H9 (cell line): ENCODE results near the gene RPS27. TPM values are rescaled to one million over a fixed set of nuclear protein-coding genes. Genes with fewer than 3 reads are reported as not detected.
A peak's percentile ranks its signal among the peaks of the same experiment; 100 is the strongest.

ENCODE experiments used
- DNase-seq: peaks from one replicate; pipeline ENCODE4 v3.0.0-alpha.2; 2017
- H2AFZ ChIP-seq: one replicate; pipeline ENCODE4 v1.6.1; 2013; ENCODE audit warnings: mild to moderate bottlenecking, low read length, control low read depth, moderate library complexity
- H2AK5ac ChIP-seq: 2 replicates; pipeline ENCODE4 v1.6.1; 2013; ENCODE audit warnings: low read length, control low read depth, mixed read lengths; ENCODE audit not compliant: insufficient read length
- H2BK120ac ChIP-seq: one replicate; pipeline ENCODE4 v1.6.1; 2013; ENCODE audit warnings: low read depth, mild to moderate bottlenecking, low read length, control low read depth, inconsistent platforms; ENCODE audit not compliant: poor library complexity, severe bottlenecking
- H2BK12ac ChIP-seq: 2 replicates; pipeline ENCODE4 v1.6.1; 2013; ENCODE audit warnings: low read length, control low read depth, mixed read lengths, low read depth; ENCODE audit not compliant: insufficient read length
- H2BK15ac ChIP-seq: 2 replicates; pipeline ENCODE4 v1.6.1; 2013; ENCODE audit warnings: low read depth, low read length, control low read depth
- H2BK20ac ChIP-seq: one replicate; pipeline ENCODE4 v1.6.1; 2013; ENCODE audit warnings: low read depth, mild to moderate bottlenecking, low read length, control low read depth, inconsistent platforms; ENCODE audit not compliant: poor library complexity, severe bottlenecking
- H2BK5ac ChIP-seq: 2 replicates; pipeline ENCODE4 v1.6.1; 2013; ENCODE audit warnings: low read length, control low read depth, mixed read lengths; ENCODE audit not compliant: insufficient read length
- H3K14ac ChIP-seq: 2 replicates; pipeline ENCODE4 v1.6.1; 2013; ENCODE audit warnings: low read length, control low read depth; ENCODE audit not compliant: insufficient read depth
- H3K18ac ChIP-seq: 2 replicates; pipeline ENCODE4 v1.6.1; 2013; ENCODE audit warnings: low read depth, mild to moderate bottlenecking, mixed read lengths, low read length, control low read depth; ENCODE audit not compliant: insufficient read length
- H3K23ac ChIP-seq: 2 replicates; pipeline ENCODE4 v1.6.1; 2013; ENCODE audit warnings: low read length, control low read depth, mixed read lengths, low read depth; ENCODE audit not compliant: insufficient read length
- H3K23me2 ChIP-seq: 2 replicates; pipeline ENCODE4 v1.6.1; 2013; ENCODE audit warnings: low read depth, mild to moderate bottlenecking, mixed read lengths, low read length, control low read depth; ENCODE audit not compliant: insufficient read length, poor library complexity, severe bottlenecking
- H3K27ac ChIP-seq: 2 replicates; pipeline ENCODE4 v1.5.1; 2013; ENCODE audit warnings: low read length, control low read depth, mixed read lengths, low read depth; ENCODE audit not compliant: insufficient read length
- H3K27me3 ChIP-seq: 2 replicates; pipeline ENCODE4 v1.6.1; 2013; ENCODE audit warnings: low read length, control low read depth, inconsistent platforms; ENCODE audit not compliant: insufficient read depth
- H3K4ac ChIP-seq: 2 replicates; pipeline ENCODE4 v1.6.1; 2013; ENCODE audit warnings: low read depth, mild to moderate bottlenecking, control low read depth, inconsistent platforms, low read length, moderate library complexity
- H3K4me1 ChIP-seq: 2 replicates; pipeline ENCODE4 v1.6.1; 2013; ENCODE audit warnings: low read length, control low read depth, inconsistent platforms; ENCODE audit not compliant: insufficient read depth
- H3K4me2 ChIP-seq: 2 replicates; pipeline ENCODE4 v1.6.1; 2013; ENCODE audit warnings: low read length, control low read depth, mixed read lengths; ENCODE audit not compliant: insufficient read length, insufficient read depth
- H3K56ac ChIP-seq: 2 replicates; pipeline ENCODE4 v1.6.1; 2013; ENCODE audit warnings: low read depth, mild to moderate bottlenecking, mixed read lengths, low read length, control low read depth; ENCODE audit not compliant: insufficient read length
- H3K79me1 ChIP-seq: 2 replicates; pipeline ENCODE4 v1.6.1; 2013; ENCODE audit warnings: low read depth, mild to moderate bottlenecking, moderate library complexity, low read length, control low read depth, inconsistent platforms; ENCODE audit not compliant: insufficient read depth, poor library complexity, severe bottlenecking
- H3K79me2 ChIP-seq: 2 replicates; pipeline ENCODE4 v1.6.1; 2013; ENCODE audit warnings: low read length, control low read depth, inconsistent platforms; ENCODE audit not compliant: insufficient read depth
- H3K9ac ChIP-seq: 2 replicates; pipeline ENCODE4 v1.6.1; 2013; ENCODE audit warnings: low read length, control low read depth, mixed read lengths; ENCODE audit not compliant: insufficient read length; ENCODE audit errors: extremely low read depth
- H3K9me3 ChIP-seq: one replicate; pipeline ENCODE4 v1.6.1; 2013; ENCODE audit warnings: low read depth, low read length, inconsistent platforms; ENCODE audit not compliant: control insufficient read depth
- H3T11ph ChIP-seq: one replicate; pipeline ENCODE4 v1.6.1; 2013; ENCODE audit warnings: mild to moderate bottlenecking, low read length, control low read depth, inconsistent platforms
- H4K20me1 ChIP-seq: one replicate; pipeline ENCODE4 v1.6.1; 2013; ENCODE audit not compliant: control insufficient read depth, insufficient read length, insufficient read depth
- H4K5ac ChIP-seq: 2 replicates; pipeline ENCODE4 v1.6.1; 2013; ENCODE audit warnings: low read depth, mild to moderate bottlenecking, mixed read lengths, low read length, control low read depth; ENCODE audit not compliant: insufficient read length
- H4K8ac ChIP-seq: replicated peaks from 2 replicates; pipeline ENCODE4 v1.6.1; 2013; ENCODE audit warnings: low read length, control low read depth, mixed read lengths, low read depth; ENCODE audit not compliant: insufficient read length
- H4K91ac ChIP-seq: 2 replicates; pipeline ENCODE4 v1.6.1; 2013; ENCODE audit warnings: low read depth, mild to moderate bottlenecking, moderate library complexity, mixed read lengths, low read length, control low read depth; ENCODE audit not compliant: insufficient read length
- H3K27ac Mint-ChIP-seq, 3 experiments: 2 replicates in 2 of 3; 3 replicates in 1 of 3; pipeline ENCODE4 v1.8.0; 2020 to 2021; ENCODE audit warnings: mixed read lengths in 3 of 3, mild to moderate bottlenecking in 1 of 3, moderate library complexity in 1 of 3
- H3K27me3 Mint-ChIP-seq: 2 replicates; pipeline ENCODE4 v1.8.0; 2021; ENCODE audit warnings: low read depth, mild to moderate bottlenecking, moderate library complexity, mixed read lengths
- H3K36me3 Mint-ChIP-seq, 3 experiments: 2 replicates in 2 of 3; 3 replicates in 1 of 3; pipeline ENCODE4 v1.8.0; 2020 to 2021; ENCODE audit warnings: low read depth in 3 of 3, mixed read lengths in 3 of 3; ENCODE audit not compliant: insufficient read depth in 1 of 3
- H3K4me1 Mint-ChIP-seq, 2 experiments: 2 replicates each; pipeline ENCODE4 v1.8.0; 2020; ENCODE audit warnings: mixed read lengths in 2 of 2
- H3K4me3 Mint-ChIP-seq, 2 experiments: 2 replicates in 1 of 2; 3 replicates in 1 of 2; pipeline ENCODE4 v1.8.0; 2020 to 2021; ENCODE audit warnings: mild to moderate bottlenecking in 2 of 2, mixed read lengths in 2 of 2, moderate library complexity in 1 of 2
- H3K9me3 Mint-ChIP-seq, 2 experiments: 2 replicates in 1 of 2; 3 replicates in 1 of 2; pipeline ENCODE4 v1.8.0; 2020; ENCODE audit warnings: mild to moderate bottlenecking in 2 of 2, mixed read lengths in 2 of 2, moderate library complexity in 1 of 2
- CTCF ChIP-seq: fragments of 200-600 bp; sonication (generic); conservative IDR thresholded peaks from 3 replicates; pipeline ENCODE4 v1.8.0; 2021; ENCODE audit warnings: antibody characterized with exemption, mild to moderate bottlenecking
- WGBS: extraction: QIAGEN DNeasy Blood & Tissue Kit; methylation state at CpG from one replicate; pipeline ENCODE4 v1.1.7; 2013; ENCODE audit warnings: missing lambda C conversion rate, low lambda C conversion rate, mixed read lengths; ENCODE audit not compliant: insufficient read length; ENCODE audit errors: extremely low coverage; 5-methylcytosine and 5-hydroxymethylcytosine counted together
- total RNA-seq: library from RNA; stranded (reverse); gene quantifications from 2 replicates; pipeline ENCODE4 v1.2.1, GENCODE V29; 2021

RPS27 gene
- total RNA-seq, 1 experiment from 2014 or later, result 2,321 TPM

- no peak within 1 kb of the TSS for H2BK5ac ChIP-seq
- peaks cover 21% of the 10 kb centered on the region for H3K79me1 ChIP-seq
- H3K27me3 Mint-ChIP-seq, result no peaks in the 10 kb centered on the region
- H3K79me2 ChIP-seq, result peaks cover 45% of the 10 kb centered on the region
- no peaks in the 10 kb centered on the region for H3K4me1 ChIP-seq
- no peak within 1 kb of the TSS for H3K56ac ChIP-seq
- H3K23me2 ChIP-seq, result peaks cover 21% of the 10 kb centered on the region
- no peak for TF ChIP-seq CTCF
- H4K91ac ChIP-seq, result no peak within 1 kb of the TSS
- peaks cover 27 to 45% (median 31%) of the 10 kb centered on the region in 3 experiments for H3K36me3 Mint-ChIP-seq
- H3K14ac ChIP-seq, result peak within 1 kb of the TSS; percentile 72
- H3K27me3 ChIP-seq, result no peaks in the 10 kb centered on the region
- H3K4ac ChIP-seq, result no peak within 1 kb of the TSS
- H3T11ph ChIP-seq, result no peak within 1 kb of the TSS
- no peaks in the 10 kb centered on the region; a peak in 1 of 5 replicates for H3K9me3 Mint-ChIP-seq
- peak; percentile 99 for DNase-seq
- H3K23ac ChIP-seq, result no peak within 1 kb of the TSS
- H2BK12ac ChIP-seq, result no peak within 1 kb of the TSS
- peak within 1 kb of the TSS; percentile 61 for H3K18ac ChIP-seq
- peak within 1 kb of the TSS; percentile 5 for H3K27ac ChIP-seq
- no peak within 1 kb of the TSS for H2AK5ac ChIP-seq
- no peak within 1 kb of the TSS for H2BK120ac ChIP-seq
- H4K5ac ChIP-seq, result no peak within 1 kb of the TSS
- peak within 1 kb of the TSS; percentile 99 to 100 for H3K4me3 Mint-ChIP-seq
- no peak within 1 kb of the TSS for H2BK20ac ChIP-seq
- peak within 1 kb of the TSS; percentile 93 for H3K9ac ChIP-seq
- peaks cover 35 to 46% of the 10 kb centered on the region in 2 experiments for H3K4me1 Mint-ChIP-seq
- no peaks in the 10 kb centered on the region for H4K20me1 ChIP-seq
- no peak within 1 kb of the TSS for H4K8ac ChIP-seq
- no peaks in the 10 kb centered on the region for H3K9me3 ChIP-seq
- peak within 1 kb of the TSS; percentile 98 for H3K4me2 ChIP-seq
- H3K27ac Mint-ChIP-seq, result peak within 1 kb of the TSS; percentile 95 to 99 (median 99)
- WGBS, result no CpG with 5 or more reads among the region's 75 CpGs
- no peak within 1 kb of the TSS for H2AFZ ChIP-seq
- no peak within 1 kb of the TSS for H2BK15ac ChIP-seq
Measured at GRCh38 chr1:153958111-153958960, 32.2 kb upstream of the RPS27 start, which contains the start of gene CRTC2. TSS of gene CRTC2 (minus strand) at chr1:153958612. CDS start at chr1:153958497, 115 bp downstream.
